ENCODE measurements around the gene SAP30BP.
A peak's percentile ranks its signal among the peaks of the same experiment; 100 is the strongest.

The SAP30BP gene

DNA sequence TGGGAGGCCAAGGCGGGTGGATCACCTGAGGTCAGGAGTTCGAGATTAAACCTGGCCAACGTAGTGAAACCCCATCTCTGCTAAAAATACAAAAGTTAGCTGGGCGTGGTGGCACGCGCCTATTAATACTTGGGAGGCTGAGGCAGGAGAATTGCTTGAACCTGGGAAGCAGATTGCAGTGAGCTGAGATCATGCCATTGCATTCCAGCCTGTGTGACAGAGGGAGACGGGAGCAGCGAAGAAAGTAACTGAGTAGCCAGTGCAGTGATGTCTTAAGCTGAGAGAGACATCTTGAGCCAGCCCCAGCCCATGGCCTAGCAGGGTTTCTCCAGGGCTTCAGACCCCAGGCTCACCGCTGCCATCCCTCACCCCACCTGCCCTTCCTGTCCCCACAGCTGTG lies 43.8 kb upstream of the SAP30BP start:
- Histone ChIP-seq H3K36me3 (ENCODE audit: control insufficient read depth in 4 of 4, insufficient read depth in 4 of 4, low read length in 3 of 4) (peaks cover 6 to 94% (median 60%) of the 10 kb centered on the region in 4 experiments), H3K27me3 (replicated peaks in 2 of 5; ENCODE audit: control insufficient read depth in 4 of 5, insufficient read depth in 5 of 5, low read length in 4 of 5) (no peaks in the 10 kb centered on the region), H3K27ac (ENCODE audit: insufficient read depth in 1 of 2, low read depth in 1 of 2, low read length in 2 of 2, poor library complexity in 1 of 2, severe bottlenecking in 2 of 2) (no peak overlapping the region), H3K4me3 (ENCODE audit: control insufficient read depth in 1 of 7, extremely low read depth in 1 of 7, insufficient read depth in 4 of 7, low read depth in 2 of 7, low read length in 6 of 7) (no peak overlapping the region), H3K4me1 (ENCODE audit: control extremely low read depth in 1 of 4, control insufficient read depth in 4 of 4, insufficient read depth in 4 of 4, low read length in 3 of 4) (peaks cover 0 to 2% (median 0%) of the 10 kb centered on the region in 4 experiments), H3K9me3 (ENCODE audit: control extremely low read depth in 1 of 5, control insufficient read depth in 4 of 5, insufficient read depth in 2 of 5, low read depth in 1 of 5, low read length in 4 of 5) (no peaks in the 10 kb centered on the region)
- DNase-seq, result no peak
- ChIA-PET CTCF (interaction anchor here (0.9 to 29.3 kb wide), 7 partner anchors 10 to 200 kb away, joined by 3 to 834 read pairs (median 26); partner anchors contain the start of gene SMIM5), POLR2A (no interaction called here)
- WGBS (ENCODE audit: insufficient coverage), result 96% methylated on average over 7 of the region's 9 CpGs

DNA sequence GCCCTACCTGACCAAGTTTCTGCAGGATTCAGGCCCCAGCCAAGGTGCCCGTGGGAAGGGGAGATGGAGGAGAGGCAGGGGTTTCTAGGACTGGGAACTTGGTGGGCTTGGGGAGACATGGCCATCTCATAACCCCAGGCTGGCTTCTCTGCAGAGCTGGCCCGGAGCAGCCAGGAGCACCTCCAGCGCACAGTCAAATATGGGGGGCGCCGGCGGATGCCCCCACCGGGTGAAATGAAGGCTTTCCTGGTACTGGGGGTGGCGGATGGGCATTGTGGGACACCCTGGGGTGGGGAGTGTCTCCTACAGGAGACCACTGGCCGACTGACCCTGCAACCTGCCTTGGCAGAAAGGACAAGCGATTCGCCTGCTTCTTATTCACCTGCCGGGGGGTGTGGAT lies 43.1 kb upstream of the SAP30BP start:
- ChIA-PET CTCF (interaction anchor here (1.0 to 29.3 kb wide), 10 partner anchors 10 to 199 kb away, joined by 3 to 834 read pairs (median 13); partner anchors contain the start of gene SMIM5), POLR2A (interaction anchor here (0.5 kb wide), 1 partner anchor 64 kb away, joined by 4 read pairs; no protein-coding TSS in a partner anchor)
- H3K4me1 ChIP-seq (ENCODE audit: control extremely low read depth in 1 of 4, control insufficient read depth in 4 of 4, insufficient read depth in 4 of 4, low read length in 3 of 4), result peaks cover 0 to 2% (median 0%) of the 10 kb centered on the region in 4 experiments
- H3K4me3 ChIP-seq (ENCODE audit: control insufficient read depth in 1 of 7, extremely low read depth in 1 of 7, insufficient read depth in 4 of 7, low read depth in 2 of 7, low read length in 6 of 7), result no peak overlapping the region
- H3K27ac ChIP-seq (ENCODE audit: insufficient read depth in 1 of 2, low read depth in 1 of 2, low read length in 2 of 2, poor library complexity in 1 of 2, severe bottlenecking in 2 of 2), result no peak overlapping the region
- H3K36me3 ChIP-seq (ENCODE audit: control insufficient read depth in 4 of 4, insufficient read depth in 4 of 4, low read length in 3 of 4), result peaks cover 6 to 94% (median 60%) of the 10 kb centered on the region in 4 experiments
- no peaks in the 10 kb centered on the region for H3K27me3 ChIP-seq (replicated peaks in 2 of 5; ENCODE audit: control insufficient read depth in 4 of 5, insufficient read depth in 5 of 5, low read length in 4 of 5)
- H3K9me3 ChIP-seq (ENCODE audit: control extremely low read depth in 1 of 5, control insufficient read depth in 4 of 5, insufficient read depth in 2 of 5, low read depth in 1 of 5, low read length in 4 of 5), result no peaks in the 10 kb centered on the region
- DNase-seq, result no peak
- 94% methylated on average over 10 of the region's 12 CpGs for whole genome bisulfite sequencing (ENCODE audit: insufficient coverage)

DNA sequence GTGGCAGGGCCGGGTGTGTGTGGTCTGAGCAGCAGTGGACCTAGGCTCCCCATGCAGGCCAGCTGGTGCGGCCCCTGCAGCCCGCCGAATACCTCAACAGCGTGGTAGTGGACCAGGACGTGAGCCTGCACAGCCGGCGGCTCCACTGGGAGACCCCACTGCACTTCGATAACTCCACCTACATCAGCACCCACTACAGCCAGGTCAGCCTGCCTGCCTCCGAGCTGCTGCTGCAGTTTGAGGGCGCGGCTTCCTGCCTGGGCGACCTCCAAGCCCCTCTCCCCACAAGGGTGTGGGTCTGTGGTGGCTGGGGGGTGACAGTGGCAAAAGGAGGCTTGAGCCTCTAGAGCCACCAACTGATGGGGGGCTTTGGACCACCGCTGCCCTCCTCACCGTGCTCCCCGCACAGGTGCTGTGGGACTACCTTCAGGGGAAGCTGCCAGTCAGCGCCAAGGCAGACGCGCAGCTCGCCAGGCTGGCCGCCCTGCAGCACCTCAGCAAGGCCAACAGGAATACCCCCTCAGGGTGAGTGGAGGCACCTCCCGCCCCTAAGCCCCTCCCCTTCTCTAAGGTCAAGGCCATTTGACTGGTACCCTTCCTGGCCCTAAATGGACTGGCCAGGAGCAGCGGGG lies 42.3 kb upstream of the SAP30BP start:
- no peak overlapping the region for H3K4me3 ChIP-seq (ENCODE audit: control insufficient read depth in 1 of 7, extremely low read depth in 1 of 7, insufficient read depth in 4 of 7, low read depth in 2 of 7, low read length in 6 of 7)
- no peak for DNase-seq
- H3K36me3 ChIP-seq (ENCODE audit: control insufficient read depth in 4 of 4, insufficient read depth in 4 of 4, low read length in 3 of 4), result peaks cover 6 to 86% (median 55%) of the 10 kb centered on the region in 4 experiments

DNA sequence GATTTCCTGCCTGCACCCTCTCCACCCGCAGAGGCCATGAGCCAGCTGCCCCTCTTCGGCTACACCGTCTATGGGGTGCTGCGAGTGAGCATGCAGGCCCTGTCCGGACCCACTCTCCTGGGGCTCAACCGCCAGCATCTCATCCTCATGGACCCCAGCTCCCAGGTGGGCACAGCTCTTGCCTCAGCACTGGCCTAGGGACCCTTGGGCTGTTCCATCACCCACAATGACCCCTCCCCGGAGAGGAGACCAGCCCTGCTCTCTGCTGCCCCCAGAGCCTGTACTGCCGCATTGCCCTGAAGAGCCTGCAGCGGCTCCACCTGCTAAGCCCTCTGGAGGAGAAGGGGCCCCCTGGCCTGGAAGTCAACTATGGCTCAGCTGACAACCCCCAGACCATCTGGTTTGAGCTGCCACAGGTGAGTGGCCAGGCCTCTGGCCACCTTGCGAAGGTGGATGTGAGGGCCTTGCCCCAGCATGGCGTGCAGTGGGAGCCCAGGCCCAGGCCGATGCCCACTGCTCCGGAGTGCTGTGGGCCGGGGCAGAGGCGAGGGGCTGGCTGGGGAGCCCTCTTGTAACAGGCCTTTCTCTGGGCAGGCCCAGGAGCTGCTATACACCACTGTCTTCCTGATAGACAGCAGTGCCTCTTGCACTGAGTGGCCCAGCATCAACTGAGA lies 41.2 kb upstream of the SAP30BP start:
- Histone ChIP-seq H3K9me3 (ENCODE audit: control extremely low read depth in 1 of 5, control insufficient read depth in 4 of 5, insufficient read depth in 2 of 5, low read depth in 1 of 5, low read length in 4 of 5) (no peaks in the 10 kb centered on the region), H3K4me1 (ENCODE audit: control extremely low read depth in 1 of 4, control insufficient read depth in 4 of 4, insufficient read depth in 4 of 4, low read length in 3 of 4) (peaks cover 0 to 2% (median 0%) of the 10 kb centered on the region in 4 experiments), H3K4me3 (ENCODE audit: control insufficient read depth in 1 of 7, extremely low read depth in 1 of 7, insufficient read depth in 4 of 7, low read depth in 2 of 7, low read length in 6 of 7) (no peak overlapping the region), H3K27ac (ENCODE audit: insufficient read depth in 1 of 2, low read depth in 1 of 2, low read length in 2 of 2, poor library complexity in 1 of 2, severe bottlenecking in 2 of 2) (no peak overlapping the region), H3K27me3 (replicated peaks in 2 of 5; ENCODE audit: control insufficient read depth in 4 of 5, insufficient read depth in 5 of 5, low read length in 4 of 5) (no peaks in the 10 kb centered on the region), H3K36me3 (ENCODE audit: control insufficient read depth in 4 of 4, insufficient read depth in 4 of 4, low read length in 3 of 4) (peaks cover 4 to 84% (median 53%) of the 10 kb centered on the region in 4 experiments)
- peak in 2 of 3 donors; percentile 50 to 51 for DNase-seq
- 89% methylated on average over 14 of the region's 15 CpGs for WGBS (ENCODE audit: insufficient coverage)
- ChIA-PET CTCF (interaction anchor here (1.0 to 29.3 kb wide), 13 partner anchors 8 to 134 kb away, joined by 3 to 834 read pairs (median 8); partner anchors contain the start of gene SMIM5), POLR2A (no interaction called here)

More for the DNA sequence above, 42.3 kb upstream of the SAP30BP start:
- Histone ChIP-seq H3K4me1 (ENCODE audit: control extremely low read depth in 1 of 4, control insufficient read depth in 4 of 4, insufficient read depth in 4 of 4, low read length in 3 of 4) (peaks cover 0 to 2% (median 0%) of the 10 kb centered on the region in 4 experiments), H3K27me3 (replicated peaks in 2 of 5; ENCODE audit: control insufficient read depth in 4 of 5, insufficient read depth in 5 of 5, low read length in 4 of 5) (no peaks in the 10 kb centered on the region), H3K27ac (ENCODE audit: insufficient read depth in 1 of 2, low read depth in 1 of 2, low read length in 2 of 2, poor library complexity in 1 of 2, severe bottlenecking in 2 of 2) (no peak overlapping the region), H3K9me3 (ENCODE audit: control extremely low read depth in 1 of 5, control insufficient read depth in 4 of 5, insufficient read depth in 2 of 5, low read depth in 1 of 5, low read length in 4 of 5) (no peaks in the 10 kb centered on the region)
- POLR2A ChIA-PET, result no interaction called here
- WGBS (ENCODE audit: insufficient coverage), result 96% methylated on average over 7 of the region's 23 CpGs
- CTCF ChIA-PET, result interaction anchor here (0.6 to 29.3 kb wide), 13 partner anchors 9 to 135 kb away, joined by 3 to 834 read pairs (median 8); partner anchors contain the start of gene SMIM5

DNA sequence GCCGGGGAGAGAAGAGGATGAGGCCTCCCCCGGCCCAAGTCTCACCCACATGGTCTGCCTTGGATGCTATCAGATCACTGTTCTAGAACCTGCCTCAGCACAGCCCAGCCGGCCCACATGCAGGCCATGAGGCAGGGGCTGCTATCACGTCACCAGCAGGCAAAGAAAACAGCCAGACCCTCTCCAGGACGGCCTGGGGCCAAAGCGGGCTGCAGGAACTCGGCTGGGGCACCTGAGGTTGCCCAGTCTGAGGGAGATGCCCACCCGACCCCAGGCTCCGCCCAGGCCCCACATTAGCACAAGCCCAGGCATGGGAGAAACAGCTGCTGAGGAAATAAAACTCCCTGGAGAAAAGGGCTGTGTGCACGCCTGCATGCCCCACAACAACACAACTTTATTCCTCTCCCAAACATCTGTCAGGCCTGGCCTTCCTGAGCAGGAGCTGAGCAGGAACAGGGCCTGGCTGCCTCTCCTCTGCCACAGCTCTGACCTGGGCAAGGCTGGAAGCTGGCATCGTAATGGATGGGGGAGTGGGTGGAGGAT lies 40.6 kb upstream of the SAP30BP start:
- Histone ChIP-seq H3K4me1 (ENCODE audit: control extremely low read depth in 1 of 4, control insufficient read depth in 4 of 4, insufficient read depth in 4 of 4, low read length in 3 of 4) (peaks cover 0 to 2% (median 0%) of the 10 kb centered on the region in 4 experiments), H3K36me3 (ENCODE audit: control insufficient read depth in 4 of 4, insufficient read depth in 4 of 4, low read length in 3 of 4) (peaks cover 4 to 79% (median 50%) of the 10 kb centered on the region in 4 experiments), H3K27me3 (replicated peaks in 2 of 5; ENCODE audit: control insufficient read depth in 4 of 5, insufficient read depth in 5 of 5, low read length in 4 of 5) (no peaks in the 10 kb centered on the region), H3K9me3 (ENCODE audit: control extremely low read depth in 1 of 5, control insufficient read depth in 4 of 5, insufficient read depth in 2 of 5, low read depth in 1 of 5, low read length in 4 of 5) (no peaks in the 10 kb centered on the region), H3K4me3 (ENCODE audit: control insufficient read depth in 1 of 7, extremely low read depth in 1 of 7, insufficient read depth in 4 of 7, low read depth in 2 of 7, low read length in 6 of 7) (no peak overlapping the region), H3K27ac (ENCODE audit: insufficient read depth in 1 of 2, low read depth in 1 of 2, low read length in 2 of 2, poor library complexity in 1 of 2, severe bottlenecking in 2 of 2) (peak overlapping the region in 1 of 2 experiments; percentile 32)
- WGBS (ENCODE audit: insufficient coverage), result 83% methylated on average over 9 of the region's 11 CpGs
- ChIA-PET CTCF (interaction anchor here (1.2 to 29.3 kb wide), 6 partner anchors 14 to 133 kb away, joined by 3 to 834 read pairs (median 16); a partner anchor contains a TSS), POLR2A (no interaction called here)
- DNase-seq, result no peak

DNA sequence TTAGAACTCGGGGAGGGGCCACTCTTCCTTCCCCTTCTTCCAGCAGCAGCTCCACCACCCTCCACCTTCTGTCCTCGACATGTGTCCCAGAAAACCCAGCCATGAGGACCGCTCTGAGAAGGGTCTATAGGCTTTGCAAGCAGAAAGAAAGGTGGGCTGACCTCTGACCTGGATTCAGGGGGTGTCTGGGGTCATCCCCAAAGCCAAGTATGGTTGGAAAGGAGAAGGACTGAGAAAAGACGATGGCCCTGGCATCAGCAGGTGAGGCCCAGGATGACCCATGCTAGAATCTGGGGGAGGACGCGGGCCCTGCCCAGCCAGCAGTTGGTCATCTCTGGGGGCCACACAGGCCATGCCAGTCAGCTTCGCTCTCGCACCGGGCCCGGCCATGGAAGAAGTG lies 40.0 kb upstream of the SAP30BP start:
- no peak for DNase-seq
- WGBS (ENCODE audit: insufficient coverage), result 100% methylated on average over 1 of the region's 10 CpGs
- POLR2A ChIA-PET, result interaction anchor here (0.7 kb wide), 2 partner anchors 24 to 660 kb away, joined by 4 to 5 read pairs; no protein-coding TSS in a partner anchor
- CTCF ChIA-PET, result interaction anchor here (4.6 to 29.3 kb wide), 3 partner anchors 15 to 120 kb away, joined by 26 to 834 read pairs (median 229); a partner anchor contains a TSS
- H3K9me3 ChIP-seq (ENCODE audit: control extremely low read depth in 1 of 5, control insufficient read depth in 4 of 5, insufficient read depth in 2 of 5, low read depth in 1 of 5, low read length in 4 of 5), result no peaks in the 10 kb centered on the region
- peaks cover 0 to 2% (median 0%) of the 10 kb centered on the region in 4 experiments for H3K4me1 ChIP-seq (ENCODE audit: control extremely low read depth in 1 of 4, control insufficient read depth in 4 of 4, insufficient read depth in 4 of 4, low read length in 3 of 4)
- peak overlapping the region in 1 of 2 experiments; percentile 32 for H3K27ac ChIP-seq (ENCODE audit: insufficient read depth in 1 of 2, low read depth in 1 of 2, low read length in 2 of 2, poor library complexity in 1 of 2, severe bottlenecking in 2 of 2)
- H3K4me3 ChIP-seq (ENCODE audit: control insufficient read depth in 1 of 7, extremely low read depth in 1 of 7, insufficient read depth in 4 of 7, low read depth in 2 of 7, low read length in 6 of 7), result no peak overlapping the region
- no peaks in the 10 kb centered on the region for H3K27me3 ChIP-seq (replicated peaks in 2 of 5; ENCODE audit: control insufficient read depth in 4 of 5, insufficient read depth in 5 of 5, low read length in 4 of 5)
- H3K36me3 ChIP-seq (ENCODE audit: control insufficient read depth in 4 of 4, insufficient read depth in 4 of 4, low read length in 3 of 4), result peaks cover 4 to 74% (median 49%) of the 10 kb centered on the region in 4 experiments

All from common myeloid progenitor, CD34-positive (primary cell).